ENCODE data around the gene SOX2.

Gene SOX2

DNA sequence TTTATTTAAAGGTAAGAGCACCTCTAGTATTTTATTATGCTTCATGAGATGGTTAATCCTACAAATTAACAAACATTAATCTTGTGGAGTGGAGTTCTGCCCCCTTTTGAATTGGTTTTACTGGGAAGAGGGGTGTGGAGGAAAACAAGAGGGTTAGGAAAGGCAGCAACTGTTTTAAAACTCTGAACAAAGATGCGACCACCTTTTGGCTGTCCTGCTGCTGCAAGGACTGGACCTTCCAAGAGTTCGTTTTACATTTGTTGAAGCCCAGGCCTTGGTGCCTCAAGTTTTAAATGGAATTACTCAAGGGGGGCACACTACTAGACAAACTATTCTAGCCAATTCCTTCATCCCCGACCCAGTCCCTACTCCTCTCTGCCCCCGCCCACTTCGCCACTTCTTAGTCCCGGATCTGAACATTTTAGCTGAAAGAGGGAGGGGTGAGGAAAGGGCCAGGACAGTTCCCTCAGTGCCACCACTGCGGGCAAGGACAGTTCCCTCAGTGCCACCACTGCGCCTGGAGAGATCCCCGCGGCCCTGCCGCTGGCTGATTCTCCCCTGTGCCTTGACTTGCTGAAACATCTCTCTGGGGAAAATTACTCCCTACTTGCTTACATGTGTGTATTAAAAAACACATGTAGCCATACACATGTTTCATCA is 11.2 kb downstream of the SOX2 start:
- DNase-seq = no peak

DNA sequence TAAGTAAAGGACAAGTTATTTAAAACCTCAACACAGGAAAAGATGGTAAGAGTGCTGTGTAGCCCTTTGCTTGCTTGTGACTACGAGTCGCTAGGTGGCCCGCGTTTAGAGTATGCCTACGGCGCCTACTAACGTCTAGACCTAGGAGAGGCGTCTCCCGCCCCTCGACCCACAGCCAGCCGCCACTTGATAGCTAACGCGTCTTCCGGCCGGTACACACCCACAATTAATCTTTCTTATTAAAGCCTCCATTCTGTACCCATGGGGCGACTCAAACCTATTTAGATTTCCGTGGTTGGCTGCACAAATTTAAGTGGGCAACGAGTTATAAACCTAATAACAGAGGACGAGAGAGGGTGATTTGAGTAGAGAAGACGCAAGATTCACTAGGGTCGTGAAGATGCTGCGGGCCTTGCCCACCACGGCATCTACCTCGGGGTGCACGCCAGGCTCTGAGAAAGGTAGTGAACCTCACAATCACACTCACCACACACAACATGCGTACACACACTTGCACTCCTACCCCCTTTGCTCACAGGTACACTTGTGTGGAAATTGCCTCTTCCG is 12.0 kb downstream of the SOX2 start:
- no peak for DNase-seq

DNA sequence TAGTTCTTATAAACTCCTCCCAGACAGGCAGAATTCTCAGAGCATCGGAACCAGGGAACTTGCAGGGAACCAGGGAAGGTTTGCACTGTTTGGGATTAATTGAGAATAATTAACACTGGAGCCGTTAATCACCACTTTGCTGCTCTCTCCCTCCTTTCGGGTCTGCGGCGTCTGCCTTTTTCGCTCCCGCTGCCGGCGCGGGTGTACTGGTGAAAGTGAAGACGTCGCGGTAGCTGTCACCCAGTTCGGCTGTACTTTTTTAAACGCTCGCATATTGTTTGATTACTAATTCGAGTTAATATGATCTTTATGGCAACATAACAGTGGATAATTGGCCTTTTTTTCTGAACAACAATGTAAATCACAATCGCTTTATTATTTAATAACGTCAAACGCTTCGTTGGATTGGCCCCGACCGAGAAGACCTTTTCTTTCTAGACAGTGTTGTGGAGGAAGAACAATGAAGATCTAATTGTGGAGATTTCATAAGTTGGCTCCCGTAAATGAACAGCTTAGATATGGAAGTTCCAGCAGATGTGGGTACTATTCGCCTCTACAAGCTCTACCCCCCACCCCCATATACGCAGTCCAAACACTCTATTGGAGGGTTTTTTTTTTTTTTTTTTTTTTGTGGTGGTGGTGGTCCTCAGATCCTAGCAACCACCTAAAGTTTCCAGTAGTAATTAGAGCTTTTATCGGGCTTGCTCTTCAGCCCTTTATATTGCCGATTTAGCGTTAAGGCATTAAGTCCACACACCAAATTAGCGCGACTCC is 12.7 kb downstream of the SOX2 start:
- no peak for DNase-seq

DNA sequence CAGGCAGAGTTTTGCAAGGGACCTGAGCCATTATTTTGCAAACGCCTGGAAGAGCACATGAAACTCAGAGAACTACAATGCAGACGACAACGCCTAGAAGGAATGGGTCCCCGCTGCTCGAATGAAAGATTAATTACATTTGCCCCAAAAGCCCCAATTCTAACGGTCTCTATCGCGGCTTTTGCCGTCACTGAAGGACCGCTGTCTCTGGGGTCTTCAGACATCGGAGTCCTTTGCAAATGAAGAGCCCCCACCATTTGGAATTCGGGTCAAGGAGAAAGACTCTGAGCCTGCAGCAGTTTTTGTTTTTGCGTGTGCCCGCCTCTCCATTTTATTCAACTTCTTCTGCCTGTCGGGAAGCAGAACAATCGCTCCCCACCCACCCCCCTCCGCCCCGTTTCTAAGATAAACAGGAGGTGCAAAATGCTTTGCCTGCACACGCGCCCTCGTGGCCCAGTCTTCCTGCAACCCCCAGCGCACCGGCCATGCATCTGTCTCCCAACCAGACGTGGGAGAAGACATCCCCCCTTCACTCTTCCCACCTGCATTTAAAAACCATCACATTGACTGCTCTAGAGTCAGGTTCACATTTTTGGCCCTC is 13.5 kb downstream of the SOX2 start:
- no peak for DNase-seq

DNA sequence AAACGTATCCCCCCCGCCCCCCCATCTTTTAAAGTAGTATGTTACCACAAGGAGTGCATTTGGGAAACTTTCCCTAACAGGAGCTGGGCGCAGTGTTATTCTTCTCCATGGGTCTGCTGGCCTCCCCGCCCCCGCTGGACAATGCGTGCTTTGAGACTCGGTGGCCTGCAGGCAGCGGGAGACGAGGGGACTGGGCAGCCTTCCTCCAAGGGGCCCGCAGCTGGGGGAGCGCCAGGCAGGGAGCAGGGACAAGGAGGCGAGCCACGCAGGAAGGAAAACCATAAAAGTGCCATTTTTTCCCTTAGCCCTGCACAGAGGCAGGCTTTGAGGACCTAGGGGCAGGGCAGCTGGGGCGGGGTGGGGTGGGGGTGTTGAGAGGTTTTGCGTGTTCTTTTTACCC is 14.1 kb downstream of the SOX2 start:
- DNase-seq = no peak

DNA sequence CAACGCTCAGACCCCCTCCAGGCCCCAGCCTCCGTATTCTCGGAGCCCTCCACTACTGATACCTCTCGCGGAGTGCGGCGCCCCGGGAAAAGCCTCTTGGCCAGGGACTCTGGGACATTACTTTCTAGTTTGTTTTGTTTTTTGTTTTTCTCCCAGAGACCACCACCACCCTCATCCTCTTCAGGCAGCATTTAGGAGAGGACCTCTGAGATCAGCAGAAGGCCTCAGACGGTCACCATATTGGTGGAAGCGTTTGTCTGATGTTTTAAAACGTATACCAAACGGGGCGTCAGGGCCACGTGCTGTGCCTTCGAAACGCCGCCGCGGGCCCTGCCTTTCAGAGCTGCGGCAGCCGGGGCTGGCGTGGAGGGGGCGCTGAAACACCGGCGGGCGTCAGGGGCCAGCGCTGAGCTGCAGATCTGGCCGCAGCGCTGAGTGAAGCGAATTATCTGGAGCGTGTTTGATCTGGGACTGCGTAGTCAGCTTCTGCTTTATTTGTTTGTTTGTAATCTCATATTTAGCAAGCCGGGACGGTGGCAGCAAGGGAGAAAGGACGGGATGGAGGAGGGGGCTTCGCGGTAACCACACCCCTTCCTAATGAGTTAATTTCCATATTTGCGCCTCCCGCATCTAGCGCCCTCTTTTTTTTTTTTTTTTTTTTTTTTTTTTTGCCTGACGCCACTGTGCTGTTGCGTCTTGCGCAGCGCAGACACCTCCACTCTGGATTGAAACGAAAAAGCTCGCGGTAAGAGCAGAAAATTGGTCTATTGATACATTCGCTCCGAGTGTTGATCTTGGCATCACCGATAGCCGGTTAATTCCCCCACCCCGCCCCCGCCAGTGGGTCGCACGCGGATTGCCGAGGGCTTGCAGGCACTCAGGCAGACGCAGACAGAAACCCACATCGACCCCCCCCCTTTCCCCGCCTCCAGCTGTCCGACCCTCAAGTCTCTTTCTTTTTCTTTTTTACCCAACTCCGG is 14.9 kb downstream of the SOX2 start:
- peak in 1 of 4 experiments; percentile 7 for DNase-seq

DNA sequence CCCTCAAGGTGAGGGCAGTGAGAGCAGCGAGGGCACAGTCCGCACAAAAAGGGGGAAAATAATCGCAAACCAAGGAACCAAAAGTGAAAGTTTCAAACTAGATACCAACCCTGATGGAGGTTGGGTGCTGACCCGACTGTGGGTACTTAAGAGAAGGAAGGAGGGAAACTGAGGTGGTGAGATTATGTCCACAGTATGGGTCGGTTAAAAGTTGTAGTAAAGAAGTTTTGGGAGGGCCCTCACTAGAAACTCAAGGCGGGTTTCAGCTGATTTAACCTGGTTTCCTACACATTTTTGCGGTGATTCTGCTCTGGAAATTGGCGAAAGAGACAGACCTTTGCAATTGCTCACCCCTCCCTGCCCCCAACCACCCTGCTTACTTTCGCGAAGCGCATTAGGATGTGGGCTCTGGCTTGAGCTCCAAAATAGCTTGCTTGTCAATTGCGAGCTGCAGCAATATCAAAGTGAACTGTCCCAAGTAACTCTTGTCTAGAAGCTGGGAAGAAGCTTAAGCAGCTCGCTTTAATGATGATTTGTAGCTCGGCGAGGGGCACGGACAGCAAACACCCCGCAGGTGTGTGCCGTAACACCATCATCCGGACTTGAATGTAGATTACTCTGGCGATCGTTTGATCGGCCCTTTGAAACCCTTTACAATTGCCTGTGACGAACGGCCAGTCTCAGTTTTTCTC is 15.8 kb downstream of the SOX2 start:
- DNase-seq = no peak

DNA sequence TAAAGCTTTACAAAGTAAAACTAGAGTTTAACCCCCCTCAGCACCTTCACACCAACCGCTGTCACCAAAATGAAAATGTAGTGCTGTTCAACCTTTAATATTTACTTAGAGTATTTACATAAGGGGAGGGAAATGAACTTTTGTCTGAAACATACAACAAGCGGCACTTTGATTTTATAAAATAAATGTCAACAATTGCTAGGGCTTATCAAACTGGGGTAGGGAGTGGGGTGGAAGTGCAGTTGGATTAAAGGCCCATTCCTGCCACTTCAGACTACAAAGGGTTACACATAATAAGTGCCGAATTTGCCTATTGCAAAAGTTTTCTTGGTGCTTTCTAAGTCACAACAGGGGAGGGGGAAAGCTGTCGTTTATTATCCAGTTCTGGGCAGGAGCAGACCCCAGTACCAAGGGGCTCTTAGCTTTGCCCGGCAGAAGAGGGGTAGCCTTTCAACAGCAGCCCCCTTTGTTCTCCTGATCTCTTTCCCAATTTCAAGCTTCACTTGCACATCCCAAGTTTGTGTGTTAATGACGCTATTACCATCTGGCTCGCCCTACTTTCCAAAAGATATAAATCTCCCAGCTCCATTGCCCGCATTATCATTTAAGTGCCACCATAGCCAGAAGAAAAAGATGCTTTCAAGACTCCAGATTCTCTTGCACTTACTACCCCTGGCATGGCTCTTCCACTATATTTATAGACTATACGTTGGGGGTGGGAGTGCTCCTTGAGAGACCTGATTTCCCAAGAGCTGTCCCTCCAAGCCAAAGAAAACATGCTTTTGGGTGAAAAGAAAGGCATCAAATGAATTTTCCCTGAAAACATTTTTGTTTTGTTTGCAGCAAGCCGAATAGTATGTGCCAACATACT is 17.0 kb downstream of the SOX2 start:
- no peak for DNase-seq

DNA sequence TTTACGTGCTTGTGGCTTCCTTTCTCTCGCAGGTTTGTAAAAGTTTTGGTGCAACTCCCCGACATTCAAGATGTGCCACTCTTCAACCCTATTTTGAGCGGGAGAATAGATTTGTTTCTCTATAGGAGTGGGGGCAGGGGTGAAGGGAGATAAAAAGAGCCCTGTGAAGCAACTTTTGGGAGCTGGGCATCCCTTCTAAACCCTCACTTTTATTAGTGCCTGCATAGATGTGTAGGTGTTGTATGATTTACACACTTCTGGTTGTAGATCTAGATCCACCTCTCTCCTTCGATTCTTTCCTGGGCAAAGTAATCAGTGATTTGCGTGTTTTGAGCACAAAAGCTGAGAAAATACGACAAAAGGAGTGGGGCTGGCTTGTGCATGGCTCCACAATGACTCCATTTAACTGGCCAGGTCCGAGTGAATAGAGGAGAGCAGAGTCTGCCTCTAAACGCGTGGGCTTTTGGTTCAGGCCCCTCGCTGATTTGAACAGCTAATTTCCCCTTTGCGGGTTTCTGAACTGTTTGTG is 17.7 kb downstream of the SOX2 start:
- DNase-seq = no peak

DNA sequence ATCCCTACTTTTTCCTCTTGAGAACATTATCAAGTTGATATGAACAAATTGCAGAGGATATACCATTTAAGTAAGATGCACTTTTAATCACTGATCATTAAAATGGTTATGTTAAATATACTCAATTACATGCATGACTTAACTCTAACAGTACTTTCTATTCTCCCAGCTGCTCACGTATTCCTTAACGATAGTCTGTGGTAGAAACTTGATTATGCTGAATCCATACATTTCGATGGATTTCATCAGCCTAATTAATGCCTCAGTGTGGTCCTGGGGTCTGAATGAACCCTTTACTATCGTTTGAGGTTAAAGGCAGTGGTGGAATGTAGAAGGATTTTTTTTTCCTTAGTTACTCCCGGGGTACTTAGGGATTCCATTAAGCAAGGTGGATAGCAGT is 18.6 kb downstream of the SOX2 start:
- DNase-seq = no peak

DNA sequence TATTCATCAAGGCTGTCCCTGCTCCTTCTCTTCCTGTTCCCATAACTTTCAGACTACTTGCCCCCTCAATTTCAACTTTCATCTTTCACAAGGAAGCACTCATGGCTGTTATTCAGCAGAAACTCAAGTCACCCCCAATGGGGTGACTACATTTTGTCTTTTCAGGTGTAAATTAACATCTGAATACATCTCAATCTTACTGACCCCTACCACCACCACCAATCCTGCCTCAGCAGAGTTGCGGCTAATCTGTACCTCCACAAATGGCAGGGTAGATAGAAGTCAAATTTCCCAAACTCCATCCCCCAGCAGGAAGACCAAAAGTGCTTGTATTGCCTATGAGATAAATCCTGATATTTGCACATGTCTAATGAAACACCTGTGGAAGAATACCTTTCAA is 19.2 kb downstream of the SOX2 start:
- no peak for DNase-seq

DNA sequence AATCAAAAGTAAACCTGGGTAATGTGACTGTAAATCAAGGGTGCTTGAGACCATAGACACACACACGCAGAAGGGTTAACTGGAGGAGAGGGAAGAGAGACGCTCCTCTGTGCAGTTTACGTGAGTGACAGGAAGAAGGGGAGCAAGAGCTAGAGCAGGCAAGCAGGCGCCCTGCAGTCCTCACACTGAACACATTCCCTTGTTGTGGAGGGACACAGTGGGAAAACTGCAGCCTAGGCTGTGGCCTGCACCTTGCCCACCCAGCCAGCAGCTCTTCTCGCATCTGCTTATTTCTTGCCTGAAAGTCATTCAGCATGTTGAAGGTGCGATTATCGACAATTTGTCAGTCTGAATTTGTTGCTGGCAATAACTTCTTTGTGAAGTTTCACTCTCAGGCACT is 24.2 kb downstream of the SOX2 start:
- DNase-seq = no peak

DNA sequence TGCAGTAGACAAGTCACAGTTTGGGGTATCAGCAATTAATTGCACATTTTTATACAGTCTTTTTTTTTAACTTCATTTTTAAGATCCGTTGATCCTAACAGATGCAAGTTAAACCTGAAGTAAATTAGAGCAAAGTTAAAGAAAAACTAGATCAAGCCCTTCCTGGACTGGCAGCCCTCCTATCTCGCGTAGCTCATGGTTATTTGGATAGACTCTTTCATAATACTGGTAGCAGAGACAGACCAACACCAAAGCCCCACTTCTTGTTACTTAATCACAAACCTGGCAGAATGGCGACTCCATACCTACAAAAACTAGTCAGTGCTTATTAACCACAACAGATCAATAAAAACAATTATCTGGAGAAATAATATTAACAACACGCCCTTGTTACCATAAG is 26.8 kb downstream of the SOX2 start:
- no peak for DNase-seq

DNA sequence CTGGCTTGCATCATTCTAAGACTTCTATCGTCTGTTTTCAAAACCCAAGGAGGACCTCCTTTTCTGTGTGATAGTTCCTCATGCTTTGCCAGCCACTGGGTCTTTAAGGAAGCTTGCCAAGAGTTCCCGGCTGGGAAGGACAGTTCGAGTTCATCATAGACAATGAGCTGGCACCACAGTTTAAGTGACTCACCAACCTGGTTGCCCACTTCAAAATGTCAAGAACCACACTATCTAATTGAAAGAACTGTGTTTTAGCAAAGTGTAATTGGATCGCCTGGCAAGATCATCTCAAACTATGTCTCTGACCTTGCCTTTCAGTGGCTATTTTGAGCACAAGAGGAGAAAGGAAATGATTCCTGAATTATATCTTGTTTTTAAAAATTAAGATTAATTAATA is 27.9 kb downstream of the SOX2 start:
- DNase-seq = no peak

DNA sequence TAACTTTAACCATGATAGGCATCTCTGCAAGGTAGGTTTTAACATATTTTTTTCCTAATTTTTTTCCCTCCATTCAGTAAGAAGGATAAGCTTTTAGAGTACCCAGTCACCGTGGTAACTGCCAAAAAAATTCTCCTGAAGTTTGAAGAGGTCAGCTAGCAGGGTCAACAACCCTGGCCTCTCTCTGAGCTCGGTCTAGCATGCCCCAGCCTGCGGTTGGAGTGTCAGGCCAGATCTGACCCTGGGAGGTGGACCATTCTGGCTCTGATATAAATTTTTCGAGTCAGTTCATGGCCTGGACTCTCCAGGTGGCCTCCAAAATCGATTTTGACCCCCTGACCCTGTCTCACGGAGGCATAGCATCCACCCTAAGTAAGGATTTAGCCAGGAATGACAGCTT is 29.7 kb downstream of the SOX2 start:
- DNase-seq = no peak

DNA sequence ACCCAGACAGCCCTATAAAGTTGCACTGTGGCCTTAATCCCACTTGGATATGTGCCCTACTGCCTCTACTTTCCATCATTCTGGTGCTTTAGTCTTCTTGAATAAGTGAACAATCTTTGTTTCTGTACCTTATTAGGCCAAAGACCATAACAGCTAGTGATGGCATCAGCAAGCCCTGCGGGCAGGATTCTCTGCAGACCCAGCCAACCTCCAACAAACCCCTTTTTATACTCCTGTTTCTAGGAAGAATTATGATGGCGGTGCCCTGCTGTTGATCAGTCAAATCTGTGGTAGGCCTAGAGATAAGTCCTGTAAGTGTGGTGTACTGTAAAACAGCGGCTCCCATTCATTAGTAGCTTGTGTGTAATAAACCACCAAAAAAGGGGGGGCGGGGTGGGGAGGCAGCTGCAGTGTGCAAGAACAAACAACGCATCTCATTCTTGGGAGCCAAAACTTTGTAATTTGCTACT is 40.5 kb downstream of the SOX2 start:
- no peak for DNase-seq

DNA sequence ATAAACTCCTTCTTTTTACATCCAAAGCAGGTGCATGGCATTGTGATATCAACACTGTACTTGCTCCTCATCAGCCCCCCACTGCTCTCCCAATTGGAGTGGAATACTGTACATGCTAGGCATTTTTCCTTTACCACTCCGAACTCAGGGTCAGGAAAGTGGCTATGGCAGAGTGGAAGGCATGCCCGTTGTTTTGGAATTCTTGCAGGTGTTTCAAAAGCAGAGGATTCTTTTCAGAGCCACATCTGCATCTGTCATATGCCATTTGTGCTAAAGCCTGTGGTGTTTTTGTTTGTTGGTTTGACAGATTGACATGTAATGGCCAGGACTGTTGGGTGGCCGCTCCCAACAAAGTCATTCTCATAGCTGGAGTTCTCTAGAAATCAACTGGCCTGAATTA is 41.7 kb downstream of the SOX2 start:
- DNase-seq = no peak

DNA sequence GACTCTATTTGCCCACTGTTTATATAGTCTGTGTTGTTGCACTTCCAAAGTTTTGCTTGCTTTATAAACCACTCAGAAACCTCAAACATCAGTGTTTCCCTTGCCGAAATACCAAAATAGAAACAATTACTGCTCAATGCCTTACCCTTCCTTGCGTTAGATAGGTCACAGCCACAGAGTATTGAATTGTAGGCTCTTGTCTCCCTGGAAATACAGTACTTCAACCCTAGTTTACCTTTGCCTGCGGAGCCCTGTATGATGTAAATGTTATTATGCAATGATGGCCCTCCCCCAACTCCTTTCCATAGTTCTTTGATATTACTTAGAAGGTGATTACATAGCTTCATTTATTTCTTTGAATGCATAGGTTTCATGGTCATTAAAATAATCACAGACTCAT is 44.2 kb downstream of the SOX2 start:
- DNase-seq = no peak

DNA sequence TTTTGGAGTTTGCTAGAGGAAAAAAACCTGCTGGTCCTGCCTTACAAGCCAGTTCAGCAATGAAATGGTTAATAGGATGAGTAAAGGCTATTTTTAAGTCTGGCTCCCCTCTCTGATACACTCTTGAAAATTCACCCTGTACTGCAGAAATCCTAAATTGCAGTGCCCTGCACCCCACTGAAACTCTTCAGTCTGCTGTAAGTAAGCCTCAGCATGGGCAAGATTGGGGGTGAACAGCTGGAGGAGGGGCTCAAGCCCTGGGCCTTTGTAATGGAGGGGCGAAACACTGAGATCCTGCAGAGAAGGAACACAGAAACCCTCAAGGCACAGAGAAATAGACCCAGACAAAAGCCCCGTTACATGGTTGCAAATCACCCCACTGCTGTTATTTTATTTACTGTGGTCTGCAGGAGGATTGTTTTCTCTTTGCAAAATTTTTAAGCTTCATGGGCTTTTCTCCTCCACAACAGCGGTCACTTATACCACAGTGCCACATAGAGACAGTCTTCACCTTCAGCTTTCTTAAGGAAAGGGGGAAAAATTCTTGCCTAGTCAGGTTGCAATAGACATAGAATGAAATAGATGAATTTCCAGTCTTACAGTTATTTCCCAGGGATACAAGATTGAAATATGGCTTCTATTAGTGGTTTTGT is 45.0 kb downstream of the SOX2 start:
- DNase-seq = no peak

All from suppressor macrophage (primary cell).